Measurements from ENCODE around the gene PHF8. TPM values are rescaled to one million over a fixed set of nuclear protein-coding genes. Genes with fewer than 3 reads are reported as not detected.

The PHF8 gene
- polyA plus RNA-seq, 3 donors: 10.5 to 20.3 (median 11.9) TPM

DNA sequence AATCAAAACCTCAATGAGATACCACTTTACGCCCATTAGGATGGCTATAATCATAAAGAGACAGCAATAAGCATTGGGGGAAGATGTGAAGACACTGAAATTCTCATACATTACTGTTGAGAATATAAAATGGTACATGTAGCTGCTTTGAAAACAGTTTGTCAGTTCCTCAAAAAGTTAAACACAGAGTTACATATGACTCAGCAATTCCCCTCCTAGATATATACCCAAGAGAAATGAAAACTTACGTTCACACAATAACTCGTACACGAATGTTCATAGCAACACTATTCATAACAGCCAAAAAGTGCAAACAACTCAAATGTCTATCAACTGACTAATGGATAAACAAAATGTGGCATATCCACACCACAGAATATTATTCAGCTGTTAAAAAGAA lies 36.6 kb downstream of the PHF8 start:
- no peak overlapping the region for H3K4me2 ChIP-seq (replicated peaks; ENCODE audit: extremely low read depth, low read length, poor library complexity, severe bottlenecking)
- H3K9me3 Mint-ChIP-seq: peaks cover 0 to 2% (median 1%) of the 10 kb centered on the region in 7 donors
- H3K27ac Mint-ChIP-seq: no peak overlapping the region
- no peak for DNase-seq
- H3K9ac ChIP-seq (ENCODE audit: insufficient read depth, low read length, poor library complexity, severe bottlenecking): no peak overlapping the region
- H3K4me1 Mint-ChIP-seq: peaks cover 1% of the 10 kb centered on the region
- no peak overlapping the region for H3K27ac ChIP-seq (ENCODE audit: low read depth in 1 of 2, low read length in 2 of 2)
- WGBS (ENCODE audit: insufficient coverage): no CpG with 5 or more reads among the region's 4 CpGs
- H3K4me3 Mint-ChIP-seq: no peak overlapping the region
- peaks cover 23 to 64% of the 10 kb centered on the region in 2 donors for H3K36me3 ChIP-seq (replicated peaks in 1 of 2; ENCODE audit: control insufficient read depth in 1 of 2, insufficient read depth in 2 of 2, low read length in 2 of 2)
- no peaks in the 10 kb centered on the region for H3K27me3 Mint-ChIP-seq (ENCODE audit: low read depth in 3 of 3)
- no peaks in the 10 kb centered on the region for H4K20me1 ChIP-seq (ENCODE audit: insufficient read depth, low read length)
- TF ChIP-seq, protein P1, sequence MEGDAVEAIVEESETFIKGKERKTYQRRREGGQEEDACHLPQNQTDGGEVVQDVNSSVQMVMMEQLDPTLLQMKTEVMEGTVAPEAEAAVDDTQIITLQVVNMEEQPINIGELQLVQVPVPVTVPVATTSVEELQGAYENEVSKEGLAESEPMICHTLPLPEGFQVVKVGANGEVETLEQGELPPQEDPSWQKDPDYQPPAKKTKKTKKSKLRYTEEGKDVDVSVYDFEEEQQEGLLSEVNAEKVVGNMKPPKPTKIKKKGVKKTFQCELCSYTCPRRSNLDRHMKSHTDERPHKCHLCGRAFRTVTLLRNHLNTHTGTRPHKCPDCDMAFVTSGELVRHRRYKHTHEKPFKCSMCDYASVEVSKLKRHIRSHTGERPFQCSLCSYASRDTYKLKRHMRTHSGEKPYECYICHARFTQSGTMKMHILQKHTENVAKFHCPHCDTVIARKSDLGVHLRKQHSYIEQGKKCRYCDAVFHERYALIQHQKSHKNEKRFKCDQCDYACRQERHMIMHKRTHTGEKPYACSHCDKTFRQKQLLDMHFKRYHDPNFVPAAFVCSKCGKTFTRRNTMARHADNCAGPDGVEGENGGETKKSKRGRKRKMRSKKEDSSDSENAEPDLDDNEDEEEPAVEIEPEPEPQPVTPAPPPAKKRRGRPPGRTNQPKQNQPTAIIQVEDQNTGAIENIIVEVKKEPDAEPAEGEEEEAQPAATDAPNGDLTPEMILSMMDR (IDR thresholded peaks at IDR 0.05): no peak
- no peaks in the 10 kb centered on the region for H3K4me1 ChIP-seq (ENCODE audit: control insufficient read depth in 1 of 2, insufficient read depth in 2 of 2, low read length in 2 of 2)
- H3K4me3 ChIP-seq (replicated peaks in 1 of 3; ENCODE audit: low read depth in 2 of 3, low read length in 3 of 3): no peak overlapping the region
- H3K36me3 Mint-ChIP-seq: peaks cover 48 to 57% of the 10 kb centered on the region in 2 donors
- H3K27me3 ChIP-seq (ENCODE audit: control insufficient read depth in 2 of 2, insufficient read depth in 2 of 2, low read length in 2 of 2): peaks cover 0 to 4% of the 10 kb centered on the region in 2 donors
- intact Hi-C loops (cut with micrococcal nuclease): no loop called here
- no peaks in the 10 kb centered on the region for H3K79me2 ChIP-seq (ENCODE audit: insufficient read depth, low read length)
- H2AFZ ChIP-seq (ENCODE audit: insufficient read depth, low read depth, low read length, poor library complexity, severe bottlenecking): no peak overlapping the region
- H3K9me3 ChIP-seq (replicated peaks in 1 of 2; ENCODE audit: control insufficient read depth in 1 of 2, insufficient read depth in 1 of 2, low read length in 2 of 2): no peaks in the 10 kb centered on the region

- peaks cover 0 to 1% of the 10 kb centered on the region in 2 donors for H3K27me3 ChIP-seq (ENCODE audit: control insufficient read depth in 2 of 2, insufficient read depth in 2 of 2, low read length in 2 of 2)
- no peak overlapping the region for H3K9ac ChIP-seq (ENCODE audit: insufficient read depth, low read length, poor library complexity, severe bottlenecking)
- Mint-ChIP-seq H3K4me1 (no peaks in the 10 kb centered on the region), H3K9me3 (peaks cover 0 to 3% (median 0%) of the 10 kb centered on the region in 7 donors), H3K27ac (no peak overlapping the region), H3K27me3 (ENCODE audit: low read depth in 3 of 3) (peaks cover 0 to 4% (median 1%) of the 10 kb centered on the region in 3 donors), H3K36me3 (peaks cover 79 to 90% of the 10 kb centered on the region in 2 donors), H3K4me3 (no peak overlapping the region)
- H3K4me1 ChIP-seq (ENCODE audit: control insufficient read depth in 1 of 2, insufficient read depth in 2 of 2, low read length in 2 of 2): no peaks in the 10 kb centered on the region
- DNase-seq: no peak
- TF ChIP-seq, protein P1 (IDR thresholded peaks at IDR 0.05): no peak
- no peaks in the 10 kb centered on the region for H3K9me3 ChIP-seq (replicated peaks in 1 of 2; ENCODE audit: control insufficient read depth in 1 of 2, insufficient read depth in 1 of 2, low read length in 2 of 2)
- no CpG with 5 or more reads among the region's 2 CpGs for WGBS (ENCODE audit: insufficient coverage)
- H3K4me3 ChIP-seq (replicated peaks in 1 of 3; ENCODE audit: low read depth in 2 of 3, low read length in 3 of 3): no peak overlapping the region
- no peak overlapping the region for H3K4me2 ChIP-seq (replicated peaks; ENCODE audit: extremely low read depth, low read length, poor library complexity, severe bottlenecking)
- H3K79me2 ChIP-seq (ENCODE audit: insufficient read depth, low read length): no peaks in the 10 kb centered on the region
- H4K20me1 ChIP-seq (ENCODE audit: insufficient read depth, low read length): no peaks in the 10 kb centered on the region
- no peak overlapping the region for H2AFZ ChIP-seq (ENCODE audit: insufficient read depth, low read depth, low read length, poor library complexity, severe bottlenecking)
- intact Hi-C loops (cut with micrococcal nuclease): loop anchor here in 1 of 2 donors (10.0 kb wide), 1 partner anchor 443 kb away; no protein-coding TSS in a partner anchor
- no peak overlapping the region for H3K27ac ChIP-seq (ENCODE audit: low read depth in 1 of 2, low read length in 2 of 2)
- peaks cover 78 to 91% of the 10 kb centered on the region in 2 donors for H3K36me3 ChIP-seq (replicated peaks in 1 of 2; ENCODE audit: control insufficient read depth in 1 of 2, insufficient read depth in 2 of 2, low read length in 2 of 2)
These were observed 46.5 kb downstream of the PHF8 start for GRCh38 chrX:53997724-53998123.

Data from CD14-positive monocyte (primary cell).